NCI-H1105 (cell line): Measurements from ENCODE around the gene RSPH3.
"Not testable (repeated sequence)": the region's sequence is repeated elsewhere in the genome, so short reads cannot be mapped to it uniquely, and the experiment has no call there.

Experiments used
- DNase-seq: peaks from one replicate; lab custom pipeline; 2025; lab: John Stamatoyannopoulos, UW

The RSPH3 gene

GRCh38 chr6:158972241-158973233 lies 27.5 kb downstream of the RSPH3 start:
- DNase-seq, result peak; percentile 75

- no peak for DNase-seq
Observed at GRCh38 chr6:158970640-158971275, 29.2 kb downstream of the RSPH3 start.

- no peak for DNase-seq
Observed at GRCh38 chr6:158969148-158969547, 30.9 kb downstream of the RSPH3 start.

GRCh38 chr6:158963020-158963808 lies 36.8 kb downstream of the RSPH3 start:
- DNase-seq, result no peak

DNA sequence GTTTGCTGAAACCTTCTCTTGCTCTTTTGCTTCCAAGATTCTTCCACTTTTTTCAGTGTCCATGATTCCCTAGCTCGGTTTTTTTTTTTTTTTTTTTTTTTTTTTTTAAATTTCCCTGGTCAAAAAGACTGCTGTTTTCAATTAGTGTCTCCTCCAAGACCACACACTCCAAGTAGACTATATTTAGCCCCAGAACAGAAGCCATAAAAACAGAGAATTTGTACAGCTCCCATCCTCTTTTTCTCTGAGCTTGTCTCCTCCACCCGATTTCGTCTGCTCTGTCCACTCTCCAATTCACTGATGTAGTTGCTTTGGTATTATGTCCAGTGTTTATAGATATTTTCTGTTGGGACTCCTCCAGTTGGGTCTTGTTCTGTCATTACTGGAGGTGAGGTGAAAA lies 37.6 kb downstream of the RSPH3 start:
- no peak for DNase-seq

DNA sequence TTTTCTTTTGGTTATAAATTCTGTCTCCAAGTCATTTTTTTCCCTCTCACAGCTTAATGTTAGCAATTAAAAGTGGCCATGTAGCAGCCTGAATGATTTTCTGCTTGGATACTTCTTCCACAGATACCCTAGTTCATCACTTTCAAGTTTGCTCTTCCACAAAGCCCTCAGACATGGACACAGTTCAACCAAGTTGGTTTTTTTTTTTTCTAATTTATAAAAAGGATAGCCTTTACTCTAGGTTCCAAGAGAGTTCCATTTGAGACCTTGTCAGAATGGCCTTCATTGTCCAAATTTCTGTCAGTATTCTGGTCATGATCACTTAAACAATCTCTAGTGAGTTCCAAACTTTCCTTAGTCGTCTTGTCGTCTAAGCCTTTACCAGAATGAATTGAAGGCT lies 40.0 kb downstream of the RSPH3 start:
- no peak for DNase-seq

DNA sequence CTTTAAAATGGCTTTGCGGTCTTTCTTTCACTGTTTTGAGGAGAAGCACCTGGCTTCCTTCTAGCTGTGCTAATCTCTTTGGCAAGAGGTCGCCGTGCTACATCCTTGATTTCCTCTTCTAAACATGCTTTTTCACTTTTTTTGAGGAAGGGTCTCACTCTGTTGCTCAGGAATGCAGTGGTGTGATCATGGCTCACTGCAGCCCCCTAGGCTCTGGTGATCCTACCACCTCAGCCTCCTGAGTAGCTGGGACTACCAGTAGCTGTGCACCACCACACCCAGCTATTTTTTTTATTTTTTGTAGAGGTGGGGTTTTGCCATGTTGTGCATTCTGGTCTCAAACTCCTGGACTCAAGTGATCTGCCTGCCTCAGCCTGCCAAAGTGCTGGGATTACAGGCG lies 40.5 kb downstream of the RSPH3 start:
- DNase-seq, result no peak

GRCh38 chr6:158958504-158959386 lies 41.3 kb downstream of the RSPH3 start:
- no peak for DNase-seq

DNA sequence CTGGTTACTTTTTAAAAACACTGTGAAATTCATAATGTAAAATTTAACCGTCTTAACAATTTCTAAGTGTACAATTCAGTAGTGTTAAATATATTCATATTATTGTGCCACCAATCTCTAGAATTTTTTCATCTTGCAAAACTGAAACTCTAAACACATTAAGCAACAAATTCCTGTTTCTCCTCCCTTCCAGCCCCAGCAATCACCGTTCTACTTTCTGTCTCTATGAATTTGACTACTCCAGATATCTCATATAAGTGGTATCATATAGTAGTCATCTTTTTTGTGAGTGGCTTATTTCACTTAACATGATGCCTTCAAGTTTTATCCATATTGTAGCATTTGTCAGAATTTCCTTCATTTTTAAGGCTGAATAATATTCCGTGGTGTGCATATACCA lies 44.7 kb downstream of the RSPH3 start:
- no peak for DNase-seq

GRCh38 chr6:158954753-158955152 lies 45.2 kb downstream of the RSPH3 start:
- no peak for DNase-seq

GRCh38 chr6:158952011-158952410 lies 48.0 kb downstream of the RSPH3 start:
- DNase-seq, result not testable (repeated sequence)

GRCh38 chr6:158951565-158951964 lies 48.4 kb downstream of the RSPH3 start:
- not testable (repeated sequence) for DNase-seq

DNA sequence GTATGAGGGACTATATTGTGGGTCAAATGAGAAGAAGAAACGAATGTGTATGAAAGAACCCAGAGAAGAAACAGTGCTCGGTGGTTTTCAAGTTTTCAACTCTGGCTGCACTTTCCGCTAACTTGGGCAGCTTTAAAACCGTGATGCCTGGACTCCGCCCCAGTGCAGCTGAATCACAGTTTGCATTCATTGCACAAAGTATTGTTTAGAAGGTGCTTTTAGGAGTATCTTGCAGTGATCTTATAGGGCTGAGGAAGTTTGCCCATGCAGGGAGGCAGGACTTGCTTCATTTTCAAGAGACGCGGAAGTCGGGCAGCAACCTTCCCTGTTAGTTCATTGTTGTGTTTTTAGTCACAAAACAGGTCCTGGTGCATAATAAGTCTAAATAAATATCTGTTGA lies 52.7 kb downstream of the RSPH3 start:
- DNase-seq, result no peak

GRCh38 chr6:158943380-158944032 lies 56.5 kb downstream of the RSPH3 start:
- no peak for DNase-seq

GRCh38 chr6:158942349-158942748 lies 57.7 kb downstream of the RSPH3 start:
- no peak for DNase-seq

DNA sequence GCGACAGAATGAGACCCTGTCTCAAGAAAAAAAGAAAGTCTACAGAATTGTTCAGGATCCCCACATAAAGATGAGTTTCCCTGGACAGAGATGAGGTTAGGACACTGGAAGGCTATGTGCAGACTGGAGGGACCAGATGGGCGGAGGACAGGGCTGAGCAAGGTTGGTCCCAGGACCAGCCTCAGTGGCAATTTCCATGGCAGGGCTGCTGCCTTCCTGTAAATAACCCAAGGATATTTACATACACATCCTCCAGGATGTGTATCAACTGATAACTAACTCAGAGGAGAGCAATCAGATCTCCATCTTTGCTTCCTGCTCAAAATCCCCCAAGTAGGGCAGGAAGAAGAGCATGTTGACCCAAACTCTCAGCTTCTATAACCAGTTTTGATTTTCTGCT lies 58.8 kb downstream of the RSPH3 start:
- no peak for DNase-seq

GRCh38 chr6:158939255-158940159 lies 60.5 kb downstream of the RSPH3 start:
- DNase-seq, result no peak

DNA sequence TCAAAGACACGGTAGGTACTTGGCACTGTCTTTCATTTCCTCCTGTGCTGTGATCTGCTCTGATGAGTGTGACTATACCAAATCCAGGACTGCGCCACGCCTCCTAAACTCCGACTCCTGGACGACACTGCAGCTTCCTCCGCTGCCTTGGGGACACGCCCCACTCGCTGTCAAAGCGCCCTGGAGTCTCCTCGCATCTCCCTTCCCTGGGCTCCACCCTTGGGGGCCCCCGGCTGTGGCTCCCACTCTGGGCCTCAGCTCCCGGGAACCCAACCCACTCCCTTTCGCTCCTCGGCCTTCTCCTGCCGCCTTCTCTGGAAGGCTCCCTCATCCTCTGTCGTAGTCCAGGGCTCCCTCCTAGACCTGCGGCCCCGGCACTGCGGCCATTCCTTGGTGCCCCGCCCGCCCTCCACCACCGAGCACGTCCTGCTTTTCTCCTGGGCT lies 61.2 kb downstream of the RSPH3 start:
- no peak for DNase-seq

DNA sequence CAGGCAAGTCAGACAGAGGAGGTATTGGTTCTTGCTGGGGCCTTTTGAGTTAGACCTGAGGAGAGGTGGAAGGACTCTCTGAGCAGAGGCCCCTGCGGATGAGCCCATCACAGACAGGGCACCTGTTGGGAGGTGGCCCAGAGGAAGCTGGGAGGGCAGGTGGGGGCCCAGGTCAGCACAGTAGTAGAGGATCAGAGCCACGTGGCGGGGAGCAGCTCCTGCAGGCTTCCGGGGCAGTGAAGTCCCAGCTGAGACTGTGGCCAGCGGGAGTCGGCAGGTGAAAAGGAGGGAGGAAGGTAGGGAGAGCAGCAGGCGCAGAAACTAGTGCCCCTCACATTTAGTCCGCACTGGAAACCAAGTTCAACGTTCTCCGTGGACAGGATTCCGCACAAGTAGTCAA lies 61.8 kb downstream of the RSPH3 start:
- no peak for DNase-seq

GRCh38 chr6:158934157-158934556 lies 65.8 kb downstream of the RSPH3 start:
- no peak for DNase-seq
